Stimulated activated naive CD4-positive, alpha-beta T cell (primary cell): ENCODE data around the gene GPC3.

ENCODE experiments used
- DNase-seq, 6 experiments: peaks; one replicate each; lab custom pipeline; 2025; lab: John Stamatoyannopoulos, UW

The GPC3 gene

GRCh38 chrX:133968109-133968508, 17.3 kb downstream of the GPC3 start:
- DNase-seq: no peak

- no peak for DNase-seq
Observed at GRCh38 chrX:133966199-133966598, 19.2 kb downstream of the GPC3 start.

GRCh38 chrX:133965321-133965720, 20.1 kb downstream of the GPC3 start:
- DNase-seq: no peak

- no peak for DNase-seq
Observed at GRCh38 chrX:133961046-133961445, 24.3 kb downstream of the GPC3 start.

- DNase-seq: no peak
Observed at GRCh38 chrX:133959972-133960371, 25.4 kb downstream of the GPC3 start.

GRCh38 chrX:133958997-133959688, 26.3 kb downstream of the GPC3 start:
- no peak for DNase-seq

- DNase-seq: no peak
Observed at GRCh38 chrX:133956570-133957340, 28.6 kb downstream of the GPC3 start.

GRCh38 chrX:133953785-133954355, 31.5 kb downstream of the GPC3 start:
- DNase-seq: no peak

- DNase-seq: no peak
Observed at GRCh38 chrX:133953078-133953477, 32.3 kb downstream of the GPC3 start.

- DNase-seq: no peak
Observed at GRCh38 chrX:133951098-133951497, 34.3 kb downstream of the GPC3 start.

- no peak for DNase-seq
Observed at GRCh38 chrX:133950214-133950613, 35.2 kb downstream of the GPC3 start.

GRCh38 chrX:133948895-133949294, 36.5 kb downstream of the GPC3 start:
- no peak for DNase-seq

GRCh38 chrX:133947996-133948395, 37.4 kb downstream of the GPC3 start:
- no peak for DNase-seq

- DNase-seq: no peak
Observed at GRCh38 chrX:133947022-133947421, 38.4 kb downstream of the GPC3 start.

- no peak for DNase-seq
Observed at GRCh38 chrX:133943507-133943906, 41.9 kb downstream of the GPC3 start.

- no peak for DNase-seq
Observed at GRCh38 chrX:133939655-133940302, 45.6 kb downstream of the GPC3 start.

- no peak for DNase-seq
Observed at GRCh38 chrX:133938530-133938929, 46.9 kb downstream of the GPC3 start.

GRCh38 chrX:133937022-133937421, 48.4 kb downstream of the GPC3 start:
- no peak for DNase-seq

GRCh38 chrX:133935076-133935475, 50.3 kb downstream of the GPC3 start:
- no peak for DNase-seq

- no peak for DNase-seq
Observed at GRCh38 chrX:133933316-133933715, 52.1 kb downstream of the GPC3 start.

GRCh38 chrX:133929836-133930464, 55.4 kb downstream of the GPC3 start:
- no peak for DNase-seq

- DNase-seq: no peak
Observed at GRCh38 chrX:133928365-133928764, 57.0 kb downstream of the GPC3 start.
